Measurements from ENCODE around the gene BNIP3. TPM values are rescaled to one million over a fixed set of nuclear protein-coding genes. Genes with fewer than 3 reads are reported as not detected.

The BNIP3 gene
- total RNA-seq, 1 donor = 13.5 TPM

- Histone ChIP-seq H3K9me3 (ENCODE audit: low read depth, low read length) (no peaks in the 10 kb centered on the region), H3K4me3 (ENCODE audit: low read length) (no peak overlapping the region), H3K27me3 (ENCODE audit: insufficient read depth, low read length) (no peaks in the 10 kb centered on the region), H3K4me1 (ENCODE audit: insufficient read depth, low read length) (no peaks in the 10 kb centered on the region)
These were observed 38.5 kb downstream of the BNIP3 start for GRCh38 chr10:131943021-131943814.

- no peaks in the 10 kb centered on the region for H3K27me3 ChIP-seq (ENCODE audit: insufficient read depth, low read length)
- no peaks in the 10 kb centered on the region for H3K4me1 ChIP-seq (ENCODE audit: insufficient read depth, low read length)
- no peaks in the 10 kb centered on the region for H3K9me3 ChIP-seq (ENCODE audit: low read depth, low read length)
- no peak overlapping the region for H3K4me3 ChIP-seq (ENCODE audit: low read length)
These were observed 39.3 kb downstream of the BNIP3 start for GRCh38 chr10:131942455-131942854.

- no peak overlapping the region for H3K4me3 ChIP-seq (ENCODE audit: low read length)
- H3K9me3 ChIP-seq (ENCODE audit: low read depth, low read length) = no peaks in the 10 kb centered on the region
- H3K4me1 ChIP-seq (ENCODE audit: insufficient read depth, low read length) = peaks cover 9% of the 10 kb centered on the region
- no peaks in the 10 kb centered on the region for H3K27me3 ChIP-seq (ENCODE audit: insufficient read depth, low read length)
These were observed 43.0 kb downstream of the BNIP3 start for GRCh38 chr10:131938681-131939080.

- H3K9me3 ChIP-seq (ENCODE audit: low read depth, low read length) = no peaks in the 10 kb centered on the region
- H3K4me1 ChIP-seq (ENCODE audit: insufficient read depth, low read length) = peaks cover 9% of the 10 kb centered on the region
- no peaks in the 10 kb centered on the region for H3K27me3 ChIP-seq (ENCODE audit: insufficient read depth, low read length)
- no peak overlapping the region for H3K4me3 ChIP-seq (ENCODE audit: low read length)
These were observed 43.9 kb downstream of the BNIP3 start for GRCh38 chr10:131937836-131938235.

- Histone ChIP-seq H3K4me3 (ENCODE audit: low read length) (no peak overlapping the region), H3K27me3 (ENCODE audit: insufficient read depth, low read length) (no peaks in the 10 kb centered on the region), H3K9me3 (ENCODE audit: low read depth, low read length) (no peaks in the 10 kb centered on the region), H3K4me1 (ENCODE audit: insufficient read depth, low read length) (peaks cover 9% of the 10 kb centered on the region)
These were observed 45.0 kb downstream of the BNIP3 start for GRCh38 chr10:131936736-131937135.

GRCh38 chr10:131936294-131936693 lies 45.4 kb downstream of the BNIP3 start:
- no peak overlapping the region for H3K4me3 ChIP-seq (ENCODE audit: low read length)
- H3K4me1 ChIP-seq (ENCODE audit: insufficient read depth, low read length) = peaks cover 9% of the 10 kb centered on the region
- H3K27me3 ChIP-seq (ENCODE audit: insufficient read depth, low read length) = no peaks in the 10 kb centered on the region
- no peaks in the 10 kb centered on the region for H3K9me3 ChIP-seq (ENCODE audit: low read depth, low read length)

GRCh38 chr10:131935260-131935659 lies 46.5 kb downstream of the BNIP3 start:
- Histone ChIP-seq H3K4me1 (ENCODE audit: insufficient read depth, low read length) (peaks cover 9% of the 10 kb centered on the region), H3K27me3 (ENCODE audit: insufficient read depth, low read length) (no peaks in the 10 kb centered on the region), H3K9me3 (ENCODE audit: low read depth, low read length) (no peaks in the 10 kb centered on the region), H3K4me3 (ENCODE audit: low read length) (no peak overlapping the region)

- H3K4me3 ChIP-seq (ENCODE audit: low read length) = no peak overlapping the region
- H3K4me1 ChIP-seq (ENCODE audit: insufficient read depth, low read length) = peaks cover 9% of the 10 kb centered on the region
- no peaks in the 10 kb centered on the region for H3K27me3 ChIP-seq (ENCODE audit: insufficient read depth, low read length)
- no peaks in the 10 kb centered on the region for H3K9me3 ChIP-seq (ENCODE audit: low read depth, low read length)
These were observed 47.0 kb downstream of the BNIP3 start for GRCh38 chr10:131934769-131935168.

- H3K4me3 ChIP-seq (ENCODE audit: low read length) = no peak overlapping the region
- no peaks in the 10 kb centered on the region for H3K27me3 ChIP-seq (ENCODE audit: insufficient read depth, low read length)
- no peaks in the 10 kb centered on the region for H3K9me3 ChIP-seq (ENCODE audit: low read depth, low read length)
- H3K4me1 ChIP-seq (ENCODE audit: insufficient read depth, low read length) = peaks cover 19% of the 10 kb centered on the region
These were observed 48.0 kb downstream of the BNIP3 start for GRCh38 chr10:131933696-131934086.

- Histone ChIP-seq H3K9me3 (ENCODE audit: low read depth, low read length) (no peaks in the 10 kb centered on the region), H3K4me1 (ENCODE audit: insufficient read depth, low read length) (peaks cover 24% of the 10 kb centered on the region), H3K4me3 (ENCODE audit: low read length) (no peak overlapping the region), H3K27me3 (ENCODE audit: insufficient read depth, low read length) (no peaks in the 10 kb centered on the region)
These were observed 48.6 kb downstream of the BNIP3 start for GRCh38 chr10:131933016-131933695.

- H3K4me1 ChIP-seq (ENCODE audit: insufficient read depth, low read length) = peaks cover 35% of the 10 kb centered on the region
These were observed 49.7 kb downstream of the BNIP3 start for GRCh38 chr10:131931981-131932380.

GRCh38 chr10:131930586-131931330 lies 51.0 kb downstream of the BNIP3 start:
- H3K27me3 ChIP-seq (ENCODE audit: insufficient read depth, low read length) = no peaks in the 10 kb centered on the region
- peaks cover 36% of the 10 kb centered on the region for H3K4me1 ChIP-seq (ENCODE audit: insufficient read depth, low read length)
- no peaks in the 10 kb centered on the region for H3K9me3 ChIP-seq (ENCODE audit: low read depth, low read length)
- no peak overlapping the region for H3K4me3 ChIP-seq (ENCODE audit: low read length)

More at GRCh38 chr10:131931981-131932380, 49.7 kb downstream of the BNIP3 start:
- H3K4me3 ChIP-seq (ENCODE audit: low read length) = no peak overlapping the region
- no peaks in the 10 kb centered on the region for H3K27me3 ChIP-seq (ENCODE audit: insufficient read depth, low read length)
- no peaks in the 10 kb centered on the region for H3K9me3 ChIP-seq (ENCODE audit: low read depth, low read length)

- H3K4me3 ChIP-seq (ENCODE audit: low read length) = no peak overlapping the region
- H3K27me3 ChIP-seq (ENCODE audit: insufficient read depth, low read length) = no peaks in the 10 kb centered on the region
- H3K4me1 ChIP-seq (ENCODE audit: insufficient read depth, low read length) = peaks cover 36% of the 10 kb centered on the region
- H3K9me3 ChIP-seq (ENCODE audit: low read depth, low read length) = no peaks in the 10 kb centered on the region
These were observed 51.6 kb downstream of the BNIP3 start for GRCh38 chr10:131930150-131930549.

- no peaks in the 10 kb centered on the region for H3K9me3 ChIP-seq (ENCODE audit: low read depth, low read length)
- H3K4me1 ChIP-seq (ENCODE audit: insufficient read depth, low read length) = peaks cover 32% of the 10 kb centered on the region
- no peaks in the 10 kb centered on the region for H3K27me3 ChIP-seq (ENCODE audit: insufficient read depth, low read length)
- no peak overlapping the region for H3K4me3 ChIP-seq (ENCODE audit: low read length)
These were observed 52.4 kb downstream of the BNIP3 start for GRCh38 chr10:131929122-131929845.
